GM19025 (cell line): Measurements from ENCODE around the gene PLCB1.
A peak's percentile ranks its signal among the peaks of the same experiment; 100 is the strongest.

Experiments
- ATAC-seq: cut with Tn5 transposase; IDR thresholded peaks from one replicate; pipeline ENCODE4 v1.9.1; 2021; ENCODE audit warnings: mild to moderate bottlenecking, low read depth, moderate library complexity; ENCODE audit not compliant: unreplicated experiment

Gene PLCB1

DNA sequence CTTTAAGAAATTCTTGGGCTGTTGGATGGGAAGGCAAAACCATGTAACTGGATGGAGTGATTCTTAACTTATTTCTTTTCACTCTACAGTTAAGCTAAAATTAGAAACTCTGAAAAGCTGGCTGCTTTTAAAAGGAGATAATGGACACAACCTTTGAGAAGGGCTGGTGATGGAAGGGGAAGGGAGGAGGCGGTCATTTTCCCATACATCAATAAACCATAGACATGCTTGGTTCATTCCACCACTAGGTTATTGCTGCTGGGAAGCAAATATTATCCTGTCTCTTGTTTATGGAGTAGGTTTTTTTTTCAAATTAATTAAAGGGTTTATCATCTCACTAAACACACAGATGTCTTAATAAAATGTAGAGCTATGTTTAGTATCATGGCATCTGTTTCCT, 76.2 kb downstream of the PLCB1 start:
- no peak for ATAC-seq

GRCh38 chr20:8209061-8209460, 77.0 kb downstream of the PLCB1 start:
- no peak for ATAC-seq

DNA sequence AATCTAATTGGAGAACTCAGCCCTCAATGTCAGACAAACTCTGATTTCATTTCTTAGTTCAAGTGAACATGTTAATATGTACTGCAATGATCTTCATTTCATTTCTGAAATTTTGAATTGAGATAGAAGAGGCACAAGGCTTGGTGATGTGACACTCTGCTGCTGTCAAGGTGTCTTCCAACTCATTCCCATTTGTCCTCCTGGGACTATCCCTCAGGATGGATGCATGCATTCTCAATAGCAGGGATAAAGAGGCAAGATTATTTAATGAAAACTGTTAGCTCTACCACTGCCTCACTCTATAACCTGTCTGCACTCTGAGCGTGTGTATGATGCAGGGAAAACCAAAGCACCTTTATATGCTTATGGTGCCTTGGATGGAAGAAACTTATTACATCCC, 78.7 kb downstream of the PLCB1 start:
- no peak for ATAC-seq

DNA sequence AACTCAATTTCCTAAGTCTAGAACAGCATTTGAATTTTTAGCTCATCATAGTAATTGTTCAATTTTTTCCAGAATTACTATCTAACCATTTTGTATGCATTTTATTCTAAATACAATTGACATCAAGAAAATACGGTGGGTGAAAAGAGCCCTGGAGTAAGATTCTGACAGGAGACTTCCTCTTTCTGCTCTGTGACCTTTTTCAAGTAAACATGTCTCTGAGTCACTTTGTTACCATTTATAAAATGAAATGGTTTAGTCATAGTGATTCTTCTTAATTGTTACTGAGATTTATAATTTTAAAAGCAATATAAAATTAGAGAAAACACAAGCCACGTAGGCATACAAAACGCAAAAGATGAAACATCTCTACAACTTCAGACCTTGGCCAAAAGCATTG, 80.2 kb downstream of the PLCB1 start:
- ATAC-seq, result no peak

DNA sequence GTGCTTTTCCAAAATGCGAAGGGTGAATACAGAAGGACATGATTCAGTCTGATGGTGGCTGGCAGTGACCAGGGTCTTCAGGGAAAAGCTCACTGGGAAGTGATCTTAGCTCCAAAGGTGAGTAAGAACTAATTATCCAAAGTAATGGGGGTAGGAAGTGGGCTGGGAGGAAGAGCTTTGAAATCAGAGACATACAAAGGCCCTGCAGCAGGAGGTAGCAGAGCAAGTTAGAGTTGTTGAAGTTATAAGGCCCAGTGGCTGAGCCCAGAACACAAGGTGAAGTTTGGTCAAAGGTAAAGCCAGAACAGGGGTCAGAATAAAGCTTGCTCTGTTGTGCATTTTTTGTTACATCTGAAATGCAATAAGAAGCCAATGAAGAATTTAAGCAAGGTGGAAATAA, 81.2 kb downstream of the PLCB1 start:
- no peak for ATAC-seq

DNA sequence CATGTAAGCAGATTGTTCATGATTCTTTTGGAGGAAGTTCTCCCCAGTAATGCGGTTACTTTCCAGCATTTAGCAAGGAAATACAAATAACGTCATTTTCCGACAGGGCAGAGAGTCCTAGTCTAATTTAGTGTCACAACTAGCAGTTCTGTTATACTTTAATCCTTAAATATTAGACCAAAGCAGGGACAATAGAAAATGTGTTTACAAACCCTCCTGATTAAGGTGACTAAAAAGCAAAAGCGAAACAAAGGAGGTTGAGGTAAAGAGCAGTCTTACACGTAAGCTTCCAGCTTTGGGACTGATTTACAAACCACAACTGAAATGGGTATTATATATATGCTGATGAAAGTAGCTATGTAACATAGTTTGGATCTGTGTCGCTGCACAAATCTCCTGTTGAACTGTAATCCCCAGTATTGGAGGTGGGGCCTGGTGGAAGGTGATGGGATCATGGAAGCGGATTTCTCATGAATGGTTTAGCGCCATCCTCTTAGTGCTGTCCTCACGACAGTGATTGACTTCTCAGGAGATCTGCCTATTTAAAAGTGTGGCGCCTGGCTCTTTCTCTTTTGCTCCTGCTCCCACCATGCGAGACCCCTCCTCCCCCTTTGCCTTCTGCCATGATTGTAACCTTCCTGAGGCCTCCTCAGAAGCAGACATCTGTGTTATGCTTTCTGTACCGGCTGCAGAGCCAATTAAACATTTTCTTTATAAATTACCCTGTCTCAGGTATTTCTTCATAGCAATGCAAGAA, 81.9 kb downstream of the PLCB1 start:
- ATAC-seq, result peak; percentile 78

GRCh38 chr20:8215361-8215781, 83.3 kb downstream of the PLCB1 start:
- no peak for ATAC-seq

DNA sequence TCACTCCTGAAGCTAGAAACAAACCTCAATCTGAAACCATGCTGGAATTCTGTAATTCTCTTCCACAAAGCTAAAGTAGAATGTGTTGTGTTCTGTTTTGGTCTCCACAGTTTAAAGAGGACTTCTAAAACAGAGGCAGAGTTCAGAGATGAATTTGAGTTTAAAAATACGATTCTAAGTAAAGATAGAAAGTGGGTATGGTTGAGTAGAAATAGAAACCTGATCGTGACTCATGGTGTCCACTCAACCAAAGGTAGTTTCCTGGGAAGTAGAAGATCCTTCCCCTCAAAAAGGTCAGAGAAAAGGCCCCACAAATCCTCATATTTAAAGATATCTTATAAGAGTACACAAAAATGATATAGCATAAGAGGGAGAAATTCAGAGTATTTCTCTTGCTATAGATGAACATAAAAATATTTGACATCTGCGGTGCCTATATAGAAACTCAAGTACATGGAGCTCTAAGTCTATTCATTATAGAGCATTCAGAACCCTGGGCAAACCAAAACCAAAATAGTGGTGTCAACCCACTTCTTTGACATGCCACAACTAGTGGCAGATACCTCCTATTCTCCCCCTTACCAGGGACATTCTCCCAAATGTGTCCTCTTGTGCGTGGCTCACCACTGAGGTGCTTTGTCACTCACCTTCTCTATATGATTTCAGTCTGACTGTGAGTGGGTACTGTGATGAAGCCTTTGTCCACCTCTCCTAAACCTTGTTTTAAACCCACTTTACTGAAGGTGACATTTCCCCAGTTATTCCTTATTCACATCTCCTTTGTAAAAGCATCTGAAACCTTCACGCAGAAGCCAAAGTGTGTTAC, 84.5 kb downstream of the PLCB1 start:
- ATAC-seq, result no peak

GRCh38 chr20:8218861-8219260, 86.8 kb downstream of the PLCB1 start:
- no peak for ATAC-seq

DNA sequence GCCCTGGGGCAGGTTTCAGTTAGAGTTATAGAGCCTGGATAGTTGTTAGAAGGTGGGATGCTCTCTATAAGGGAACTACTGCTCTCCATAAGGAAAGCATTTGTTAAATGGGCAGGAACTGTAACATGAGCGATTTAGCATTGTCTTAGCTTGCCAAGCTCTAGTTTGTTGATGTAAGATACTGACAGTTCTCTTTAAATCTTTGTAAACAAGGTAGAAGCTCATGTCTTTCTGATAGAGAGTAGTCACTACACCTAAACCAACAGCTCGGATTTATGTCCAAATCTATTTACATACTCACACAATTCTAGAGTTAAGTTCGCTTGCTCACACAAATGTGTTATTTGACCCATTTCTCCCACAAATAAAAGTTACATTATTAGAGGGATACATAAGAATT, 87.3 kb downstream of the PLCB1 start:
- no peak for ATAC-seq

DNA sequence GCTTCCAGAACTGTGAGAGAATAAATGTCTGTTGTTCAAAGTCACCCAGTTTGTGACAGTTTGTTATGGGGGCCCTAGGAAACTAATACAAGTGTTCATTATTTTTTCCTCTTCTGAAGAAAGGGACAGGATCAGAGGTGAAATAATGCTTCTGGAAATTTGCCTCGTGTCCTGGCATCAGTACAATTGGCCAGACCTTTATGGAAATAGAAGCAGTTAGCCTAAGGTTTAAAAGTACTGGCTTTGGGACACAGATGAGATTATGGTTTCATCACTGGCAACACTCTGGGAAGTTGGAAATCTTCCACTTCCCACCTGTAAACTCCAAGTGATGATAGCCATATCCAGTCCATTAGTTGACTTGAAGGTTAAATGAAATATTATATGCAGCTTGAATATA, 88.7 kb downstream of the PLCB1 start:
- ATAC-seq, result no peak

DNA sequence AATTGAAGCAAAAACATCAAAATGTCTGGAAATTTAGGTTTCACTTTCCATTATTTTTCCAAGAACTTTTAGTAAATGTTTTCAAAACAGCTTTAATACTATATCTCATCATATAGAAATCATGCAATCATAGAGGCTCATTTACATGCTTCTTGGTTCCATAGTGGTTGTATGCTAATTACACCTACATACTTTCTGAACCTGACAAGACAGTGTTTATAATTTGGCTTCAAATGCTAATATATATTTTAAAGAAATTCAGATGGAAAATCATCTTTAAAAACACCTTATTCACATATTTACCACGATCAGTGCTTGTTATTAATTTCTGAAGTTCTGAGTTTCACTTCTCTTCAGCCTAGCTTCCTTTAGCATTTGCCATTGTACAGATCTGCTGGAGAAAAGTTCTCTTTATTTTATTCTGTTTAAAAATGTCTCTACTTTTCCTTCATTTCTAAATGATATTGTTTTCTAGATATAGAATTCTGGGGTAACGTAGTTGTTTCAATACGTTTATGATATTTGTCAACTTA, 89.9 kb downstream of the PLCB1 start:
- no peak for ATAC-seq

- ATAC-seq, result no peak
These were observed 91.2 kb downstream of the PLCB1 start for GRCh38 chr20:8223091-8223870.

DNA sequence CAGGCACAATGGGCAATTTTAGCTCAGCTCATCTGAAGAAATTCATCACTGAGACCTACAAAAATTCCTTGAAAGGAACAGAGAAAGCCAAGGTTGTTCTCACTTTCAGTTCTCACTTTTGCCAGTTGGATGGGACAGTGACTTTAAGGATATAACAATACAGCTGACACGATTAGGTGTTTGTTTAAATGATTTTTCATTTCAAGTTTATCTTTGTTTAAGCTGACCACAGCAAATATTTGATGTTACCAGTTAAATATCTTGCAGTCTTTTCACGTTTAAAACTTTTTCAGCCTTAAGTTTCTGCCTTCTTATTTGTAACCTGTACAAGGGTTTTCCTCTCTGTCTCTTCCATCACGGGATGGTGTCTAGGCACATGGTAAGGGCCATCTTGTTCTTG, 93.6 kb downstream of the PLCB1 start:
- ATAC-seq, result no peak

DNA sequence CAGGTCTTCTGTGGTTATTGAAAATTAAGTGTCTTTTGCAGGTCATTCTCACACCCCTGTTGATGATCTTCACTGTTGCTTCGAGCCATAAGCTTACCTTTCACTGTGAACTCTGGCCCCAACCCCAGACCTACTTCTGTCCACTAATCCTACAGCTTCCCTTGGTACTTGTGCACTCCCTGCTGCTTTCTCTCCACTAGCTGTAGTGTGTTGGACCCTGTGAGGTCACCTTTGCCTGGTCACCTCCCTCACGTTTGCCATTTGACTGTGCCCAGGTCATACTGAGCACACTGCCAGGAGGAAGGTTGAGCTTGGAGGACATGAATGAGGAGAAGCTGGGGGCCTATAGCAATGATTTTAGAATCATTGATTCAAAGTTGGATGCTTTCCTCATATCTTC, 94.0 kb downstream of the PLCB1 start:
- no peak for ATAC-seq

- no peak for ATAC-seq
These were observed 95.2 kb downstream of the PLCB1 start for GRCh38 chr20:8227293-8227692.

DNA sequence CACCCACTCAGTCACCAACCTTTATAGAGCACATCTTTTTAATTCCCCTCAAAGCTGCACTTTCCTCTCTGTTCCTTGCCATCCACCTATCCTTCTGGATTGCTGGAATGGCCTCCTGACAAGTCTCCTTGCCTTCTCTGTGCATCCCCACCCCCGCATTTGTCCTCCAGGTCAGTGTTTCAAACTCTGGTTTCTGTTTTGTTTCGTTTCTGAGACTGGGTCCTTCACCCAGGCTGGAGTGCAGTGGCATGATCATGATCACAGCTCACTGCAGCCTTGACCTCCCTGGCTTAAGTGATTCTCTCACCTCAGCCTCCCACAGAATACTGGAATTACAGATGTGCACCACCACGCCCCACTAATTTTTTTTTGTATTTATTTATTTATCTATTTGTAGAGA, 96.2 kb downstream of the PLCB1 start:
- no peak for ATAC-seq

DNA sequence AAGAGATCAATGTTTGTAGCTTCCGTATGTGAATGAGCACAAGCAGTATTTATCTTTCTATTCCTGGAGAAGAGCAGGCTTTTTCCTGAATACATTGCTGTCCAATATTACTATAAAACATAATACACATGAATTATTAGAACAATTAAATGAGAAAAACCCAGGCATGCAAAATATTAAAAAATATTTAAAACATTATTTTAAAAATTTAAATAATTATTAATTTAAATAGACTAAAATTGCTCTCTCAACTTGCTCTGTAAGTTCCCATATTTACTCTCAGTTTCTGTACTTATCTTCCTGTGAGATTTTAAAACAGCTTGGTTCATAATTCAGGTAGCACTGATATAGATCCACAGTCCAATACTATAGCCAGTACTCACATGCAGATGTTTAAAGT, 97.0 kb downstream of the PLCB1 start:
- ATAC-seq, result no peak

GRCh38 chr20:8231038-8231437, 99.0 kb downstream of the PLCB1 start:
- no peak for ATAC-seq

DNA sequence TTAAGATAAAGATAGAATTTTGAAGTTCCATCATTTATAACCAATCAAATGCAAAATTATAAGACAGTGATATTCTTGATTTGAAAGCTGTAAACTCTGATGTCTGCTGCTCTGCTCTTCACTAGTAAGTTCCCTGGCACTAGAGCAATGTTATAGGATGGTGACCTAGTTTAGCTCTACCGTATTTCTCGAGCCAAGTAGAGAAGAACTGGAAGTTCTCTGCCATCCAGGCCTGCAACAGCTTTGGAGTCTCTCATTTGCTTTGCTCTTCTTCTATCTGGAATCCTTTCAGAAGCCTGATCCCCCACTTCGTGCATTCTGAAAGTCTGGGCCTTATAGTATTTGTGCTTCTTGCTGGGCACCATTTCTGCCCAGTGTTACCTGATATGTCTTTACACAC, 100.3 kb downstream of the PLCB1 start:
- no peak for ATAC-seq

DNA sequence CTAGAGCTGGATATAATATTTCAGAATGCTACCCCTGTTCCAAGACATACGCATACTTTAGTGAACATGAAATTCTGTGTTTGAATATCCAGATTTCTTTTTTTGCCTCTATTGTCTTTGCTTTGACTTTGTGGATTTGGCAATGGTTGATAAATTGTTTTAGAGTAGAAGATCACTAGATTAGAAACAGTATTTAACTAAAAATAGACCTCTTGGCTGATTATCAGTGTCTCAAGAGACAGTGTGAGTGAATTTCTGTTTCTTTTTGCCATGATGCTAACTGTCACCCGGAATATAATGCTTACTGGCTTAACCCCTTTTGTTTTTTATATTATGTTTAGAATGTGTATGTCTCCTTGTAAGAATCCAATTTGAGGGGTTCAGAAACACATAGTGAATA, 102.5 kb downstream of the PLCB1 start:
- no peak for ATAC-seq
